Smooth muscle cell (in vitro differentiated cells): Measurements from ENCODE around the gene MRGPRX4. TPM values are rescaled to one million over a fixed set of nuclear protein-coding genes. Genes with fewer than 3 reads are reported as not detected.
A peak's percentile ranks its signal among the peaks of the same experiment; 100 is the strongest.
"Not testable (repeated sequence)": the region's sequence is repeated elsewhere in the genome, so short reads cannot be mapped to it uniquely, and the experiment has no call there.

Experiments
- DNase-seq: peaks from one replicate; lab custom pipeline; 2025; ENCODE audit not compliant: unreplicated experiment; lab: John Stamatoyannopoulos, UW
- H2AFZ ChIP-seq: fragments of 200-600 bp; sonication (generic); 2 replicates; pipeline ENCODE4 v1.6.0; 2016; ENCODE audit warnings: antibody characterized with exemption, low read depth, mild to moderate bottlenecking
- H3F3A ChIP-seq: fragments of 200-600 bp; sonication (generic); 2 replicates; pipeline ENCODE4 v1.6.0; 2017; ENCODE audit warnings: antibody characterized with exemption, low read depth
- H3K27ac ChIP-seq: fragments of 200-600 bp; sonication (generic); 2 replicates; pipeline ENCODE4 v1.5.1; 2016; ENCODE audit warnings: low read depth, mild to moderate bottlenecking
- H3K27me3 ChIP-seq: fragments of 200-600 bp; sonication (generic); 2 replicates; pipeline ENCODE4 v1.6.1; 2016; ENCODE audit warnings: low read depth, mild to moderate bottlenecking
- H3K36me3 ChIP-seq: fragments of 200-600 bp; sonication (generic); 2 replicates; pipeline ENCODE4 v1.5.1; 2016; ENCODE audit warnings: low read depth
- H3K4me1 ChIP-seq: fragments of 200-600 bp; sonication (generic); 2 replicates; pipeline ENCODE4 v1.5.1; 2016; ENCODE audit warnings: low read depth
- H3K4me2 ChIP-seq: fragments of 200-600 bp; sonication (generic); 2 replicates; pipeline ENCODE4 v1.6.0; 2016; ENCODE audit warnings: mild to moderate bottlenecking
- H3K4me3 ChIP-seq: fragments of 200-600 bp; sonication (generic); 2 replicates; pipeline ENCODE4 v1.5.1; 2016; ENCODE audit warnings: mild to moderate bottlenecking
- H3K79me2 ChIP-seq: fragments of 200-600 bp; sonication (generic); 2 replicates; pipeline ENCODE4 v1.6.0; 2016; ENCODE audit warnings: low read depth, mild to moderate bottlenecking
- H3K9ac ChIP-seq: fragments of 200-600 bp; sonication (generic); 2 replicates; pipeline ENCODE4 v1.6.0; 2016; ENCODE audit warnings: low read depth
- H3K9me3 ChIP-seq: fragments of 200-600 bp; sonication (generic); replicated peaks from 2 replicates; pipeline ENCODE4 v1.5.1; 2016; ENCODE audit warnings: low read depth
- H4K20me1 ChIP-seq: fragments of 200-600 bp; sonication (generic); 2 replicates; pipeline ENCODE4 v1.6.0; 2016; ENCODE audit warnings: low read depth
- WGBS: methylation state at CpG from one replicate; pipeline ENCODE4 v1.1.7; 2016; ENCODE audit warnings: low lambda C conversion rate; 5-methylcytosine and 5-hydroxymethylcytosine counted together
- polyA plus RNA-seq: library from polyadenylated mRNA; unstranded; fragments of >200 nt; fragmentation: Nextera tagmentation; extraction: Ambion mirVana; gene quantifications from 2 replicates; pipeline ENCODE4 v1.2.1, GENCODE V29; 2016
- total RNA-seq: library from RNA; depleted of rRNA; stranded (reverse); fragments of >200 nt; gene quantifications from 2 replicates; pipeline ENCODE4 v1.2.3, GENCODE V29; 2014
- TF ChIP-seq, protein P1 (sequence below): fragments of 200-600 bp; sonication (generic); IDR thresholded peaks from 2 replicates; pipeline ENCODE4 v1.5.1; 2017; ENCODE audit warnings: borderline replicate concordance, mild to moderate bottlenecking, antibody characterized with exemption; ENCODE audit not compliant: insufficient read depth, poor library complexity, severe bottlenecking

MRGPRX4 gene
- total and polyA plus RNA-seq, 2 experiments from 2014 or later: not detected

DNA sequence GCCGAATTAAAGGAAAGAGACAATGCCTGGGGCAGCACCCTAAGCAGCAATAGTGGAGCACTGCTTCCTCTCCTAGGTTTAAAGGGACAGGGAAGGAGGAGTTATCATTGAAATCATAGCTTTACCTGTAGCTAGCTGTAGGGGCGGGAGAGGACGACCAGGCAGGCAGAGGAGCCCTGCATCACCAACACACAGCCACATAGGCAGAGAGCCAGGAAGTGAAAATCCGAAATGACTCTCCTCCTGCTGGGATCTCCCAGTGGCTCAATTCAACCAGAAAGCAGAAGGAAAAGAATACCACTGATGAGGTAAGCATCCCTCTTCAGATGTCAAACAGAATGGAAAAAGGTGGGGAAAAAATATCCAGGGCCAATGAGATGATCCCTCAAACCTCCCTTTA is 20.4 kb downstream of the MRGPRX4 start:
- Histone ChIP-seq H3K4me3 (no peak overlapping the region), H3K9ac (no peak overlapping the region), H3K4me1 (no peaks in the 10 kb centered on the region), H3K27me3 (peaks cover 15% of the 10 kb centered on the region), H3K9me3 (no peaks in the 10 kb centered on the region), H3K27ac (no peak overlapping the region), H3K4me2 (no peak overlapping the region), H3F3A (no peaks in the 10 kb centered on the region), H3K79me2 (no peaks in the 10 kb centered on the region), H3K36me3 (no peaks in the 10 kb centered on the region), H4K20me1 (no peaks in the 10 kb centered on the region), H2AFZ (no peak overlapping the region)
- no peak for DNase-seq
- WGBS: 42% methylated on average over 4 of the region's 4 CpGs
- TF ChIP-seq, protein P1, sequence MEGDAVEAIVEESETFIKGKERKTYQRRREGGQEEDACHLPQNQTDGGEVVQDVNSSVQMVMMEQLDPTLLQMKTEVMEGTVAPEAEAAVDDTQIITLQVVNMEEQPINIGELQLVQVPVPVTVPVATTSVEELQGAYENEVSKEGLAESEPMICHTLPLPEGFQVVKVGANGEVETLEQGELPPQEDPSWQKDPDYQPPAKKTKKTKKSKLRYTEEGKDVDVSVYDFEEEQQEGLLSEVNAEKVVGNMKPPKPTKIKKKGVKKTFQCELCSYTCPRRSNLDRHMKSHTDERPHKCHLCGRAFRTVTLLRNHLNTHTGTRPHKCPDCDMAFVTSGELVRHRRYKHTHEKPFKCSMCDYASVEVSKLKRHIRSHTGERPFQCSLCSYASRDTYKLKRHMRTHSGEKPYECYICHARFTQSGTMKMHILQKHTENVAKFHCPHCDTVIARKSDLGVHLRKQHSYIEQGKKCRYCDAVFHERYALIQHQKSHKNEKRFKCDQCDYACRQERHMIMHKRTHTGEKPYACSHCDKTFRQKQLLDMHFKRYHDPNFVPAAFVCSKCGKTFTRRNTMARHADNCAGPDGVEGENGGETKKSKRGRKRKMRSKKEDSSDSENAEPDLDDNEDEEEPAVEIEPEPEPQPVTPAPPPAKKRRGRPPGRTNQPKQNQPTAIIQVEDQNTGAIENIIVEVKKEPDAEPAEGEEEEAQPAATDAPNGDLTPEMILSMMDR: no peak

DNA sequence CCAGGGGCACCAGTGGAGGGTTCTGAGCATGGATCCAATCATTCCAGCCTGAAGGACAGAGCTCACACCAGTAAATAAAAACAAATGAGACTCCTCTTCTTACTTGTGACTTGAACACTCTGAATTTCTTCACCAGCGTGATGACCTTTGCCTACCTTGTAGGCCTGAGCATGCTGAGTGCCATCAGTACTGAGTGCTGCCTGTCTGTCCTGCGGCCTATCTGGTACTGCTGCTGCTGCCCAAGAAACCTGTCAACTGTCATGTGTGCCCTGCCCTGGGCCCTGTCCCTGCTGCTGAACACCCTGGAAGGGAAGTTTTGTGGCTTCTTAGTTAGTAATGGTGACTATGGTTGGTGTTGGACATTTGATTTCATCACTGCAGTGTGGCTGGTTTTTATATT is 23.9 kb downstream of the MRGPRX4 start:
- Histone ChIP-seq H3F3A (no peaks in the 10 kb centered on the region), H3K27ac (no peak overlapping the region), H4K20me1 (no peaks in the 10 kb centered on the region), H3K4me2 (no peak overlapping the region), H2AFZ (no peak overlapping the region), H3K27me3 (peaks cover 15% of the 10 kb centered on the region), H3K36me3 (no peaks in the 10 kb centered on the region), H3K79me2 (no peaks in the 10 kb centered on the region), H3K4me3 (no peak overlapping the region), H3K9ac (no peak overlapping the region), H3K9me3 (no peaks in the 10 kb centered on the region), H3K4me1 (no peaks in the 10 kb centered on the region)
- WGBS: 89% methylated on average over 2 of the region's 2 CpGs
- TF ChIP-seq, protein P1: no peak
- no peak for DNase-seq

GRCh38 chr11:18197738-18198137 is 25.1 kb downstream of the MRGPRX4 start:
- 63% methylated on average over 3 of the region's 3 CpGs for WGBS
- H2AFZ ChIP-seq, H3K27ac ChIP-seq, H3K36me3 ChIP-seq, H3K4me3 ChIP-seq, H3K4me2 ChIP-seq, H3K9ac ChIP-seq, H3K4me1 ChIP-seq, H3K27me3 ChIP-seq, H4K20me1 ChIP-seq, H3K9me3 ChIP-seq, H3F3A ChIP-seq, DNase-seq, H3K79me2 ChIP-seq: not testable (repeated sequence)

DNA sequence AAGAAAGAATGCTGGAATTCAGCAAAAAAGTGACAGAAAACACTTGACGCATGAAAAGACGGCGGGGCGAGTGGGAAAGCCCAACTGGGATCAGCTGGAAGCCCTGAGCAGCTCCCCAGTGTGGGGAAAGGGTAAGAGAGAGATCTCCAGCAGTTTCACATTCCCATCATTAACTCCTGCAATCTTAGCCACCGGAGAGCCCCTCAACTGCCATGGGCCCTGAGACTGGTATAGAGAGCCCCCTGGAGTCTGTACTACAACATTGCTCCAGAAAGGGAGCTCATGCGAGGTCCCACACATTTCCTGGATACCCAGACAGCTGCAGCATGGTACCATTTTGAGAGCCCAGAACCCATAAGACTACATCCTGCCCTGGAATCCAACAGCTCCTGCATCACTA is 31.1 kb downstream of the MRGPRX4 start:
- H3K9me3 ChIP-seq: no peaks in the 10 kb centered on the region
- DNase-seq: no peak
- H3F3A ChIP-seq: no peaks in the 10 kb centered on the region
- H3K4me2 ChIP-seq: no peak overlapping the region
- no peaks in the 10 kb centered on the region for H4K20me1 ChIP-seq
- WGBS: 16% methylated on average over 6 of the region's 6 CpGs
- H3K9ac ChIP-seq: no peak overlapping the region
- no peak overlapping the region for H2AFZ ChIP-seq
- no peak overlapping the region for H3K4me3 ChIP-seq
- TF ChIP-seq, protein P1: peak; percentile 15
- H3K27ac ChIP-seq: no peak overlapping the region
- H3K79me2 ChIP-seq: no peaks in the 10 kb centered on the region
- H3K27me3 ChIP-seq: no peaks in the 10 kb centered on the region
- no peaks in the 10 kb centered on the region for H3K4me1 ChIP-seq
- no peaks in the 10 kb centered on the region for H3K36me3 ChIP-seq
